GM12878 (cell line): Measurements from ENCODE around the gene NMUR1. TPM values are rescaled to one million over a fixed set of nuclear protein-coding genes. Genes with fewer than 3 reads are reported as not detected.

Source experiments
- ATAC-seq: fragments of 200-7000 bp; cut with Tn5 transposase; 3 replicates; pipeline ENCODE4 v1.9.1; 2020; ENCODE audit warnings: mild to moderate bottlenecking, moderate library complexity
- BruUV-seq: library from RNA; stranded (reverse); fragments of 400-500 nt; replicated peaks from 2 replicates; lab custom pipeline; 2021; lab: Mats Ljungman, UMichigan
- CTCF ChIA-PET: fragments of 300-600 bp; sonication (Branson Sonifier 250); formaldehyde crosslinking; extraction: SDS; loops from one replicate; lab custom pipeline; 2021; ENCODE audit warnings: inconsistent platforms; lab: Yijun Ruan, JAX
- POLR2A ChIA-PET: fragments of 350-600 bp; formaldehyde crosslinking; extraction: SDS; loops from one replicate; lab custom pipeline; 2021; ENCODE audit warnings: inconsistent platforms; lab: Charles Lee
- RAD21 ChIA-PET: fragments of 300-600 bp; sonication (Branson Sonifier 250); formaldehyde crosslinking; loops from one replicate; lab custom pipeline; 2023; ENCODE audit warnings: antibody characterized with exemption; ENCODE audit not compliant: unreplicated experiment; lab: Charles Lee
- SMC1A ChIA-PET: fragments of 300-600 bp; sonication (Branson Sonifier 250); formaldehyde crosslinking; loops from one replicate; lab custom pipeline; 2023; ENCODE audit not compliant: unreplicated experiment, uncharacterized antibody; lab: Charles Lee
- DNase-seq: peaks from one replicate; pipeline ENCODE4 v3.0.0-alpha.2; 2011; ENCODE audit warnings: low read depth, low spot score
- FAIRE-seq: peaks from 3 replicates; lab custom pipeline; 2011; peaks lifted over from hg19 to GRCh38; lab: Jason Lieb, UNC
- H2AFZ ChIP-seq: 2 replicates; pipeline ENCODE4 v1.6.0; 2011; ENCODE audit warnings: low read depth, low read length, control low read depth; ENCODE audit not compliant: control insufficient read depth
- H3K27ac ChIP-seq: 2 replicates; pipeline ENCODE4 v1.5.1; 2011; ENCODE audit warnings: control low read depth; ENCODE audit not compliant: control insufficient read depth, insufficient read depth
- H3K27me3 ChIP-seq, 2 experiments: replicated peaks in 1 of 2; 2 replicates each; pipeline versions ENCODE4 v1.6.0 to v1.6.1; 2011; ENCODE audit warnings: low read length in 1 of 2; ENCODE audit not compliant: control insufficient read depth in 2 of 2, insufficient read depth in 2 of 2
- H3K36me3 ChIP-seq, 2 experiments: 2 replicates each; pipeline ENCODE4 v1.5.1; 2011; ENCODE audit warnings: low read length in 1 of 2; ENCODE audit not compliant: control insufficient read depth in 2 of 2, insufficient read depth in 2 of 2
- H3K4me1 ChIP-seq: 2 replicates; pipeline ENCODE4 v1.6.1; 2011; ENCODE audit warnings: mild to moderate bottlenecking, low read length, moderate library complexity, mixed read lengths; ENCODE audit not compliant: control insufficient read depth, insufficient read depth
- H3K4me2 ChIP-seq: 2 replicates; pipeline ENCODE4 v1.6.0; 2011; ENCODE audit warnings: control low read depth; ENCODE audit not compliant: control insufficient read depth, insufficient read depth
- H3K4me3 ChIP-seq: fragments of 200-600 bp; sonication (generic); 2 replicates; pipeline ENCODE4 v1.5.1; 2016
- H3K79me2 ChIP-seq: 2 replicates; pipeline ENCODE4 v1.6.0; 2011; ENCODE audit warnings: low read length; ENCODE audit not compliant: control insufficient read depth, insufficient read depth
- H3K9ac ChIP-seq: 2 replicates; pipeline ENCODE4 v1.8.0; 2011; ENCODE audit warnings: low read length, control low read depth, mixed read lengths; ENCODE audit not compliant: control insufficient read depth, insufficient read depth
- H3K9me3 ChIP-seq: replicated peaks from 3 replicates; pipeline ENCODE4 v1.5.1; 2011; ENCODE audit warnings: mild to moderate bottlenecking, low read length; ENCODE audit not compliant: control insufficient read depth, insufficient read depth
- H4K20me1 ChIP-seq: 2 replicates; pipeline ENCODE4 v1.6.0; 2011; ENCODE audit not compliant: control insufficient read depth, insufficient read depth
- ATF7 ChIP-seq: fragments of 450-650 bp; IDR thresholded peaks from 2 replicates; pipeline ENCODE4 v1.6.1; 2016; ENCODE audit warnings: low read depth, mild to moderate bottlenecking
- NFYA ChIP-seq: IDR thresholded peaks from 2 replicates; pipeline ENCODE4 v1.6.1; 2011; ENCODE audit warnings: low read depth, mild to moderate bottlenecking, low read length, improper control_type of control experiment, borderline replicate concordance
- NRF1 ChIP-seq: conservative IDR thresholded peaks from 2 replicates; pipeline ENCODE4 v1.6.1; 2011; ENCODE audit warnings: mild to moderate bottlenecking, low read depth, low read length, improper control_type of control experiment
- RAD21 ChIP-seq: IDR thresholded peaks from 2 replicates; pipeline ENCODE4 v1.6.1; 2011; ENCODE audit warnings: mild to moderate bottlenecking, low read depth, low read length, moderate library complexity; ENCODE audit not compliant: insufficient read depth
- ZZZ3 ChIP-seq: IDR thresholded peaks from 2 replicates; pipeline ENCODE4 v1.6.1; 2011; ENCODE audit warnings: low read depth; ENCODE audit not compliant: control insufficient read depth, insufficient read length
- WGBS: methylation state at CpG from one replicate; pipeline ENCODE4 v1.1.6; 2016; ENCODE audit warnings: low lambda C conversion rate; ENCODE audit not compliant: insufficient replicate concordance, insufficient coverage; ENCODE audit errors: missing lambda C conversion rate; 5-methylcytosine and 5-hydroxymethylcytosine counted together
- in situ Hi-C: fragments of 300-500 bp; cut with MboI; formaldehyde crosslinking; loops from 9 replicates; pipeline ENCODE4 v1.14.3; 2018; ENCODE audit warnings: mixed read lengths
- intact Hi-C: fragments of 100-400 bp; cut with micrococcal nuclease; formaldehyde crosslinking; loops from one replicate; pipeline ENCODE4 v1.14.2; 2022; ENCODE audit not compliant: unreplicated experiment
- polyA plus RNA-seq, 11 experiments: library from polyadenylated mRNA; depleted of rRNA in 4 of 11; unstranded in 6 of 11; stranded (reverse) in 5 of 11; fragments of >200 nt; fragmentation: Nextera tagmentation in 4 of 11; fragmentation: Illumina TruSeq in 1 of 11; extraction: Ambion mirVana in 4 of 11; extraction: Trizol in 1 of 11; gene quantifications; 1 replicate in 1 of 11; 2 replicates in 10 of 11; pipeline versions ENCODE4 v1.2.1 to v1.2.3, GENCODE V29; 2011 to 2016; ENCODE audit warnings: inconsistent platforms in 2 of 11, missing spikeins in 2 of 11, low read depth in 1 of 11
- total RNA-seq, 4 experiments: library from RNA; depleted of rRNA in 3 of 4; stranded (reverse); fragments of >200 nt in 3 of 4; fragmentation: Illumina TruSeq in 1 of 4; extraction: Trizol in 1 of 4; gene quantifications; 2 replicates each; pipeline versions ENCODE4 v1.2.1 to v1.2.3, GENCODE V29; 2013 to 2021
- TF ChIP-seq, protein P1 (sequence below): fragments of 450-650 bp; IDR thresholded peaks from 2 replicates; pipeline ENCODE4 v1.6.1; 2016; ENCODE audit warnings: mild to moderate bottlenecking, moderate library complexity, borderline replicate concordance
- TF ChIP-seq, protein P2 (sequence below): fragments of 450-650 bp; conservative IDR thresholded peaks from 2 replicates; pipeline ENCODE4 v1.6.1; 2017; ENCODE audit warnings: mild to moderate bottlenecking, moderate library complexity
- TF ChIP-seq, protein P3 (sequence below): IDR thresholded peaks from 2 replicates; pipeline ENCODE4 v1.6.1; 2011; ENCODE audit warnings: borderline replicate concordance, low read depth, mild to moderate bottlenecking, moderate library complexity, mixed read lengths, low read length; ENCODE audit not compliant: insufficient read depth; ENCODE audit errors: extremely low read length

NMUR1 gene
- total and polyA plus RNA-seq, 10 of the 15 experiments (the other 5 are each of a cell fraction or from before 2014, with no cell fraction given) = under 0.01 to 0.08 (median 0.02) TPM; not detected in 5

DNA sequence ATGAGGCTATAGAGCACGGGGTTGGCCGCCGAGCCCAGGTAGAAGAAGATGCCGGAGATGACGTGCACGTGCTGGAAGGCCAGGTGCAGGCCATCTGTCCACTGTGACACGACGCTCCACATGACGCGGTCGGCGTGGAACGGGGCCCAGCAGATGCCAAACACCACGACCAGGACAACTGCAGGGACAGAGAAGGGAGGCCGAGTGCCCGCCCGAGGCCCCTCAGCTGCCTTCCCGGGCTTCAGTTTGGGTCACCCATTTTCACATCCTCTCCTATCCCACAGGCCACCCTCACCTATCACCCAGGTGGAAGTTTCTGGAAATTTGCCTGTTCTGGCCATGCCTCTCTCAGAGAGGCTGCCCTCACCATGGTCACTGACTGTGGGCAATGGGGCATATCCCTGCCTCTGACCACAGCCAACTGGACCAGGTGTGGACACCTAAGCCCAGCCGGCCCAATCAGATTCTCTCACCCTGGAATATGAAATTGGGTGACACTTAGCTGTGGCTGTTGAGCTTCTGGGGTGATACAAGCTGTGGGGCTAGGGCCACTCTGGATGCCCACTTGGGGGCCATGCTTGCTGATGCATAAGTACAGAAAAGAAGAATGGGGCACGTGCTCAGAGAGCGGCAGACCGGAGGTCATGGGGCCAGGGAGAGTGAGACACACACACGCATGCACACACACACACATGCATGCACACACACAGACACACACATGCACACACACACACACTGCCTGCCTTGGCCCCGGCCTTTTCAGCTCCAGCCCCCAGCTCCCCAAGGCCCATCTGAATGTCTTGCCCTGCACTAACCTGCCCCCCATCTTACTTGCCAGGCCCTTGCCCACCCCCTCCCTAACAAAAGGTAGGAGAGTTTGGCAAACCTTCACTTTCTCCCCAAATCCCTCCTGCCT, 4.7 kb downstream of the NMUR1 start:
- POLR2A ChIA-PET = no interaction called here
- no TSS peak for BruUV-seq

More for the DNA sequence above, 4.7 kb downstream of the NMUR1 start:
- Histone ChIP-seq H3K79me2 (no peaks in the 10 kb centered on the region), H3K9me3 (no peaks in the 10 kb centered on the region; the same call in 2 of the 3 replicates), H4K20me1 (no peaks in the 10 kb centered on the region), H3K4me1 (peaks cover 5% of the 10 kb centered on the region), H3K36me3 (no peaks in the 10 kb centered on the region), H3K9ac (no peak overlapping the region), H3K4me2 (no peak overlapping the region), H3K4me3 (no peak overlapping the region), H3K27ac (no peak overlapping the region), H2AFZ (no peak overlapping the region), H3K27me3 (no peaks in the 10 kb centered on the region)
- in situ Hi-C loops = no loop called here
- FAIRE-seq = no peak
- RAD21 ChIA-PET = interaction anchor here (0.5 to 1.5 kb wide), 5 partner anchors 29 to 298 kb away, joined by 3 to 6 read pairs (median 4); no protein-coding TSS in a partner anchor
- CTCF ChIA-PET = interaction anchor here (1.0 to 1.4 kb wide), 8 partner anchors 8 to 79 kb away, joined by 3 to 5 read pairs (median 3); no protein-coding TSS in a partner anchor
- DNase-seq = no peak
- SMC1A ChIA-PET = interaction anchor here (0.6 to 1.5 kb wide), 8 partner anchors 8 to 76 kb away, joined by 3 to 7 read pairs (median 4); no protein-coding TSS in a partner anchor
- TF ChIP-seq, protein P1, sequence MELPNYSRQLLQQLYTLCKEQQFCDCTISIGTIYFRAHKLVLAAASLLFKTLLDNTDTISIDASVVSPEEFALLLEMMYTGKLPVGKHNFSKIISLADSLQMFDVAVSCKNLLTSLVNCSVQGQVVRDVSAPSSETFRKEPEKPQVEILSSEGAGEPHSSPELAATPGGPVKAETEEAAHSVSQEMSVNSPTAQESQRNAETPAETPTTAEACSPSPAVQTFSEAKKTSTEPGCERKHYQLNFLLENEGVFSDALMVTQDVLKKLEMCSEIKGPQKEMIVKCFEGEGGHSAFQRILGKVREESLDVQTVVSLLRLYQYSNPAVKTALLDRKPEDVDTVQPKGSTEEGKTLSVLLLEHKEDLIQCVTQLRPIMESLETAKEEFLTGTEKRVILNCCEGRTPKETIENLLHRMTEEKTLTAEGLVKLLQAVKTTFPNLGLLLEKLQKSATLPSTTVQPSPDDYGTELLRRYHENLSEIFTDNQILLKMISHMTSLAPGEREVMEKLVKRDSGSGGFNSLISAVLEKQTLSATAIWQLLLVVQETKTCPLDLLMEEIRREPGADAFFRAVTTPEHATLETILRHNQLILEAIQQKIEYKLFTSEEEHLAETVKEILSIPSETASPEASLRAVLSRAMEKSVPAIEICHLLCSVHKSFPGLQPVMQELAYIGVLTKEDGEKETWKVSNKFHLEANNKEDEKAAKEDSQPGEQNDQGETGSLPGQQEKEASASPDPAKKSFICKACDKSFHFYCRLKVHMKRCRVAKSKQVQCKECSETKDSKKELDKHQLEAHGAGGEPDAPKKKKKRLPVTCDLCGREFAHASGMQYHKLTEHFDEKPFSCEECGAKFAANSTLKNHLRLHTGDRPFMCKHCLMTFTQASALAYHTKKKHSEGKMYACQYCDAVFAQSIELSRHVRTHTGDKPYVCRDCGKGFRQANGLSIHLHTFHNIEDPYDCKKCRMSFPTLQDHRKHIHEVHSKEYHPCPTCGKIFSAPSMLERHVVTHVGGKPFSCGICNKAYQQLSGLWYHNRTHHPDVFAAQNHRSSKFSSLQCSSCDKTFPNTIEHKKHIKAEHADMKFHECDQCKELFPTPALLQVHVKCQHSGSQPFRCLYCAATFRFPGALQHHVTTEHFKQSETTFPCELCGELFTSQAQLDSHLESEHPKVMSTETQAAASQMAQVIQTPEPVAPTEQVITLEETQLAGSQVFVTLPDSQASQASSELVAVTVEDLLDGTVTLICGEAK = no peak
- no peak for TF ChIP-seq NFYA
- no peak for TF ChIP-seq RAD21
- no peak for TF ChIP-seq ATF7
- no peak for TF ChIP-seq ZZZ3
- TF ChIP-seq, protein P2, sequence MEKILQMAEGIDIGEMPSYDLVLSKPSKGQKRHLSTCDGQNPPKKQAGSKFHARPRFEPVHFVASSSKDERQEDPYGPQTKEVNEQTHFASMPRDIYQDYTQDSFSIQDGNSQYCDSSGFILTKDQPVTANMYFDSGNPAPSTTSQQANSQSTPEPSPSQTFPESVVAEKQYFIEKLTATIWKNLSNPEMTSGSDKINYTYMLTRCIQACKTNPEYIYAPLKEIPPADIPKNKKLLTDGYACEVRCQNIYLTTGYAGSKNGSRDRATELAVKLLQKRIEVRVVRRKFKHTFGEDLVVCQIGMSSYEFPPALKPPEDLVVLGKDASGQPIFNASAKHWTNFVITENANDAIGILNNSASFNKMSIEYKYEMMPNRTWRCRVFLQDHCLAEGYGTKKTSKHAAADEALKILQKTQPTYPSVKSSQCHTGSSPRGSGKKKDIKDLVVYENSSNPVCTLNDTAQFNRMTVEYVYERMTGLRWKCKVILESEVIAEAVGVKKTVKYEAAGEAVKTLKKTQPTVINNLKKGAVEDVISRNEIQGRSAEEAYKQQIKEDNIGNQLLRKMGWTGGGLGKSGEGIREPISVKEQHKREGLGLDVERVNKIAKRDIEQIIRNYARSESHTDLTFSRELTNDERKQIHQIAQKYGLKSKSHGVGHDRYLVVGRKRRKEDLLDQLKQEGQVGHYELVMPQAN = no peak
- no peak for TF ChIP-seq NRF1
- TF ChIP-seq, protein P3, sequence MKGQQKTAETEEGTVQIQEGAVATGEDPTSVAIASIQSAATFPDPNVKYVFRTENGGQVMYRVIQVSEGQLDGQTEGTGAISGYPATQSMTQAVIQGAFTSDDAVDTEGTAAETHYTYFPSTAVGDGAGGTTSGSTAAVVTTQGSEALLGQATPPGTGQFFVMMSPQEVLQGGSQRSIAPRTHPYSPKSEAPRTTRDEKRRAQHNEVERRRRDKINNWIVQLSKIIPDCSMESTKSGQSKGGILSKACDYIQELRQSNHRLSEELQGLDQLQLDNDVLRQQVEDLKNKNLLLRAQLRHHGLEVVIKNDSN = no peak
- WGBS = 82% methylated on average over 18 of the region's 24 CpGs
- no peak for ATAC-seq
- intact Hi-C loops = no loop called here
